MCF 10A (cell line): ENCODE results near the gene MRPL53. TPM values are rescaled to one million over a fixed set of nuclear protein-coding genes. Genes with fewer than 3 reads are reported as not detected.

Experiments
- BruUV-seq: library from RNA; stranded (reverse); fragments of 400-500 nt; replicated peaks from 2 replicates; lab custom pipeline; 2021; lab: Mats Ljungman, UMichigan
- CTCF ChIA-PET: fragments of 300-600 bp; sonication (Branson Sonifier 250); formaldehyde crosslinking; extraction: SDS; loops from one replicate; lab custom pipeline; 2021; ENCODE audit warnings: antibody characterized with exemption, inconsistent platforms; lab: Yijun Ruan, JAX
- POLR2A ChIA-PET: fragments of 300-600, 350-650 bp; sonication (Branson Sonifier 250); formaldehyde crosslinking; extraction: SDS; loops from one replicate; lab custom pipeline; 2020; ENCODE audit warnings: antibody characterized with exemption, inconsistent platforms; lab: Yijun Ruan, JAX
- DNase-seq: peaks from one replicate; pipeline ENCODE4 v3.0.0-alpha.2; 2018; ENCODE audit not compliant: unreplicated experiment
- H3K27ac Mint-ChIP-seq: one replicate; pipeline ENCODE4 v1.8.0; 2022; ENCODE audit warnings: mild to moderate bottlenecking, low read depth, mixed read lengths; ENCODE audit not compliant: unreplicated experiment
- H3K27me3 Mint-ChIP-seq: one replicate; pipeline ENCODE4 v1.8.0; 2022; ENCODE audit warnings: mixed read lengths; ENCODE audit not compliant: insufficient read depth, unreplicated experiment
- H3K36me3 Mint-ChIP-seq: one replicate; pipeline ENCODE4 v1.8.0; 2022; ENCODE audit warnings: mild to moderate bottlenecking, moderate library complexity, mixed read lengths; ENCODE audit not compliant: insufficient read depth, unreplicated experiment
- H3K4me1 Mint-ChIP-seq: one replicate; pipeline ENCODE4 v1.8.0; 2022; ENCODE audit warnings: mixed read lengths; ENCODE audit not compliant: insufficient read depth, unreplicated experiment
- H3K4me3 Mint-ChIP-seq: one replicate; pipeline ENCODE4 v1.8.0; 2022; ENCODE audit warnings: mild to moderate bottlenecking, moderate library complexity, mixed read lengths; ENCODE audit not compliant: unreplicated experiment
- H3K9me3 Mint-ChIP-seq: one replicate; pipeline ENCODE4 v1.8.0; 2022; ENCODE audit warnings: mixed read lengths; ENCODE audit not compliant: unreplicated experiment
- intact Hi-C: fragments of 100-400 bp; cut with micrococcal nuclease; formaldehyde crosslinking; loops from 2 replicates; pipeline ENCODE4 v1.14.1; 2022
- total RNA-seq: library from RNA; stranded (reverse); gene quantifications from 2 replicates; pipeline ENCODE4 v1.2.3, GENCODE V29; 2022
- TF ChIP-seq, protein P1 (sequence below): fragments of 200-600 bp; IDR thresholded peaks from one replicate; pipeline ENCODE4 v1.8.0; 2022; ENCODE audit warnings: antibody characterized with exemption, mild to moderate bottlenecking; ENCODE audit not compliant: unreplicated experiment

The MRPL53 gene
- total RNA-seq, 1 experiment from 2014 or later, result 123 TPM

DNA sequence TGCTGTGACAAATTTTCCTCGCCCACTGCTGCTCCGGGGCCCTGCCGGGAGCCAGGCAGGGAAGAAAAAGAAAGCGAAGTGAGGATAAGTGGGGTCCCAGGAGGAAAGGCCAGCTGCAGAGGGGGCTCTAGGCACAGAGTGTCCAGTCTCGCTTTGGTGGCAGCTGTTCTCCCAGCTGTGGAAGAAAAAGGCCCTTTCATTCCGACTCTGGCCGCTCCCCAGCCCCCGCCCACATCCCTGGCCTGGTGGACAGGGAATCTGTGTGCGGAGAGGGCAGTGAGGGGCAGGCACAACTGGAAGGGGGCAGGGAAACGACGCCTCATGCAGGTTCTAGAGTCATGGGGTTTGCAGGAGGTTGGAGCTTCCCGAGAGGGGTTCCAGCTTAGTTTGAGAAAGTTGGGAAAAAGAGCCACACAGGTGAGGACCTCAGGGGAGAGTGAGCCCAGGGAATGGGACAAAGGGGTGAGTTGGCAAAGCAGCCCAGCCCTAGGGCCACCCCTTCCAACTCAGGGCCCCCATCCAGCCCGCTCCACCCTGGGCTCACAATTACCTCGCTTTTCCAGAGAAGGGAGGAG lies 32.6 kb downstream of the MRPL53 start:
- no peaks in the 10 kb centered on the region for H3K9me3 Mint-ChIP-seq
- POLR2A ChIA-PET, result interaction anchor here (0.6 to 4.8 kb wide), 21 partner anchors 9 to 703 kb away, joined by 3 to 132 read pairs (median 5); partner anchors contain the start of genes AUP1, C2orf81, CCDC142 and DQX1
- peak overlapping the region; percentile 80 for H3K27ac Mint-ChIP-seq
- no peaks in the 10 kb centered on the region for H3K27me3 Mint-ChIP-seq
- no TSS peak for BruUV-seq
- CTCF ChIA-PET, result interaction anchor here (0.6 to 1.4 kb wide), 9 partner anchors 9 to 148 kb away, joined by 3 to 5 read pairs (median 3); partner anchors contain the start of genes C2orf81, INO80B and WDR54
- intact Hi-C loops, result loop anchor here (2.0 kb wide), 1 partner anchor 15 kb away; the partner anchor contains the start of gene INO80B
- TF ChIP-seq, protein P1, sequence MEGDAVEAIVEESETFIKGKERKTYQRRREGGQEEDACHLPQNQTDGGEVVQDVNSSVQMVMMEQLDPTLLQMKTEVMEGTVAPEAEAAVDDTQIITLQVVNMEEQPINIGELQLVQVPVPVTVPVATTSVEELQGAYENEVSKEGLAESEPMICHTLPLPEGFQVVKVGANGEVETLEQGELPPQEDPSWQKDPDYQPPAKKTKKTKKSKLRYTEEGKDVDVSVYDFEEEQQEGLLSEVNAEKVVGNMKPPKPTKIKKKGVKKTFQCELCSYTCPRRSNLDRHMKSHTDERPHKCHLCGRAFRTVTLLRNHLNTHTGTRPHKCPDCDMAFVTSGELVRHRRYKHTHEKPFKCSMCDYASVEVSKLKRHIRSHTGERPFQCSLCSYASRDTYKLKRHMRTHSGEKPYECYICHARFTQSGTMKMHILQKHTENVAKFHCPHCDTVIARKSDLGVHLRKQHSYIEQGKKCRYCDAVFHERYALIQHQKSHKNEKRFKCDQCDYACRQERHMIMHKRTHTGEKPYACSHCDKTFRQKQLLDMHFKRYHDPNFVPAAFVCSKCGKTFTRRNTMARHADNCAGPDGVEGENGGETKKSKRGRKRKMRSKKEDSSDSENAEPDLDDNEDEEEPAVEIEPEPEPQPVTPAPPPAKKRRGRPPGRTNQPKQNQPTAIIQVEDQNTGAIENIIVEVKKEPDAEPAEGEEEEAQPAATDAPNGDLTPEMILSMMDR, result no peak
- no peak for DNase-seq
- peaks cover 17% of the 10 kb centered on the region for H3K36me3 Mint-ChIP-seq
- H3K4me1 Mint-ChIP-seq, result peaks cover 15% of the 10 kb centered on the region
- H3K4me3 Mint-ChIP-seq, result peak overlapping the region; percentile 78

DNA sequence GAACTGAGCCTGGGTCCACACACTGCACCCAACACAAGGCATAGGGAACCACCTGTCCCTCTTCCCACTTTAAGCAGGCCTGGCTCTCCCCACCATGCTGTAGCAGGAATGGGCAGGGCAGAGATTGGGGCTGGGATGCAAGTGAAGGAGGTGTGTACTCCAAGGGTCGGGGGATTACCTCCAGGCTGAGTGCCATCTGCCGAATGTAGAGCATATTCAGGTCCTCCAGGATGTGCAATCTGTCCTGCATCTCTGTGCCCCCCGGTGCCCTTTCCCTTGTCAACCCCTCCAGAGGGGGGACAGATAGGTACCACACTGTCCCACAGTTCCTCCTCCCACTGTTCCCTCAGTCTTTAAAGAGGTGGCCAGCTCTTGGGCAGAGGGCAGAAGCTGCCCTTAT lies 33.1 kb downstream of the MRPL53 start:
- H3K4me1 Mint-ChIP-seq, result peaks cover 15% of the 10 kb centered on the region
- H3K36me3 Mint-ChIP-seq, result peaks cover 21% of the 10 kb centered on the region
- DNase-seq, result no peak
- POLR2A ChIA-PET, result interaction anchor here (0.9 to 4.8 kb wide), 9 partner anchors 8 to 255 kb away, joined by 3 to 132 read pairs (median 18); partner anchors contain the start of genes C2orf81, CCDC142, INO80B and MOGS
- BruUV-seq, result no TSS peak
- TF ChIP-seq, protein P1, result no peak
- no peaks in the 10 kb centered on the region for H3K27me3 Mint-ChIP-seq
- H3K9me3 Mint-ChIP-seq, result no peaks in the 10 kb centered on the region
- H3K4me3 Mint-ChIP-seq, result peak overlapping the region; percentile 78
- CTCF ChIA-PET, result interaction anchor here (0.6 to 1.2 kb wide), 7 partner anchors 8 to 148 kb away, joined by 3 read pairs; partner anchors contain the start of gene INO80B
- H3K27ac Mint-ChIP-seq, result peak overlapping the region; percentile 80
- intact Hi-C loops, result no loop called here

DNA sequence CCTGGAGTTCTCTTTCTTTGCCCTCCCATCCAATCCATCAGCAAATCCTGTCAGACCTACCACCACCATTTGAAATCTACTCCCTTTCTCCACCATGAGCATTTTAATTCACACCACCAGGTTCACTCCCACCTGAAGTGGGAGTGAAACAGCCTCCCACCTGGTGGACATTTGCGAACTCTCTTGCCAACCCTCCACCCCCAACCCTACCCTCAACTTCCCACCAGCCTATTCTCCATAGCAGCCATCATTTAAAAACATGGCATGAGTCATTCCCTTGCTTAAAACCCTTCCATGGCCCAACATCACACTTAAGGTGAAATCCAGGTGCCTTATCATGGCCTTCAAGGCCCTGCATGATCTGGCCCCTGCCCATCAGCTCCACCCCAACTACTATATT lies 34.2 kb downstream of the MRPL53 start:
- Mint-ChIP-seq H3K27ac (no peak overlapping the region), H3K27me3 (no peaks in the 10 kb centered on the region), H3K4me1 (peaks cover 15% of the 10 kb centered on the region), H3K4me3 (no peak overlapping the region), H3K9me3 (no peaks in the 10 kb centered on the region), H3K36me3 (peaks cover 21% of the 10 kb centered on the region)
- intact Hi-C loops, result no loop called here
- TF ChIP-seq, protein P1, result no peak
- ChIA-PET POLR2A (interaction anchor here (0.5 to 4.8 kb wide), 5 partner anchors 9 to 47 kb away, joined by 3 to 132 read pairs (median 18); partner anchors contain the start of genes INO80B and WBP1), CTCF (interaction anchor here (0.6 to 1.0 kb wide), 3 partner anchors 16 to 149 kb away, joined by 3 read pairs; no protein-coding TSS in a partner anchor)
- no peak for DNase-seq
- no TSS peak for BruUV-seq
